Sigmoid colon (tissue), 7 donors: ENCODE results near the gene RELB. TPM values are rescaled to one million over a fixed set of nuclear protein-coding genes. Genes with fewer than 3 reads are reported as not detected.

Experiments used
- DNase-seq: peaks from one replicate; pipeline ENCODE4 v3.0.0-alpha.2; 2019
- H3K27ac ChIP-seq, 4 donors: fragments of 200-600 bp; sonication (generic); one replicate each; pipeline ENCODE4 v1.5.1; 2016 to 2019; ENCODE audit warnings: mild to moderate bottlenecking in 1 of 4
- H3K27me3 ChIP-seq, 3 donors: fragments of 200-600 bp; sonication (generic); one replicate each; pipeline ENCODE4 v1.5.1; 2019; ENCODE audit warnings: mild to moderate bottlenecking in 1 of 3
- H3K36me3 ChIP-seq, 4 donors: fragments of 200-600 bp; sonication (generic); one replicate each; pipeline ENCODE4 v1.5.1; 2016 to 2019
- H3K4me1 ChIP-seq, 4 donors: fragments of 200-600 bp; sonication (generic); one replicate each; pipeline ENCODE4 v1.5.1; 2017 to 2019
- H3K4me3 ChIP-seq, 4 donors: fragments of 200-600 bp; sonication (generic); one replicate each; pipeline ENCODE4 v1.5.1; 2017 to 2019; ENCODE audit warnings: mild to moderate bottlenecking in 2 of 4, moderate library complexity in 1 of 4
- H3K9me3 ChIP-seq, 4 donors: fragments of 200-600 bp in 3 of 4; sonication (generic) in 3 of 4; one replicate each; pipeline versions ENCODE4 v1.5.1 to v1.6.1; 2013 to 2019
- CTCF ChIP-seq, 4 experiments: fragments of 450-650 bp in 3 of 4; fragments of 200-600 bp in 1 of 4; IDR thresholded peaks; one replicate each; pipeline ENCODE4 v1.5.1; 2016 to 2019; ENCODE audit warnings: antibody characterized with exemption in 4 of 4, mild to moderate bottlenecking in 3 of 4, moderate library complexity in 2 of 4
- EP300 ChIP-seq, 4 donors: sonication (generic); formaldehyde crosslinking; IDR thresholded peaks; one replicate each; pipeline ENCODE4 v1.6.1; 2017; ENCODE audit warnings: antibody characterized with exemption in 4 of 4
- POLR2A ChIP-seq, 2 donors: fragments of 450-650 bp; IDR thresholded peaks; one replicate each; pipeline ENCODE4 v1.6.1; 2016; ENCODE audit warnings: antibody characterized with exemption in 2 of 2, mild to moderate bottlenecking in 2 of 2, moderate library complexity in 2 of 2
- POLR2AphosphoS5 ChIP-seq, 4 donors: sonication (generic); formaldehyde crosslinking; IDR thresholded peaks; one replicate each; pipeline ENCODE4 v1.6.1; 2017; ENCODE audit warnings: antibody characterized with exemption in 4 of 4
- WGBS, 2 donors: extraction: QIAGEN DNeasy Blood & Tissue Kit; methylation state at CpG; one replicate each; pipeline ENCODE4 v1.1.7; 2013; 5-methylcytosine and 5-hydroxymethylcytosine counted together
- intact Hi-C: fragments of 100-400 bp; cut with DNase I; formaldehyde crosslinking; loops from one replicate; pipeline ENCODE4 v1.15.1; 2023
- polyA plus RNA-seq, 3 donors: library from polyadenylated mRNA; stranded (reverse); fragments of 200-250 nt; gene quantifications; one replicate each; pipeline ENCODE4 v1.2.3, GENCODE V29; 2013
- total RNA-seq, 4 donors: library from RNA; depleted of rRNA; stranded (reverse); fragments of >200 nt; gene quantifications; one replicate each; pipeline ENCODE4 v1.1.0, GENCODE V29; 2016
- donor health status: healthy with polysubstance abuse.
- donor health status: Bipolar disorder and iron deficiency.
- donor health status: healthy.

RELB gene
- total and polyA plus RNA-seq, 7 donors = 3.2 to 50.2 (median 16.7) TPM

GRCh38 chr19:44955505-44956439, 45.5 kb upstream of the RELB start:
- Histone ChIP-seq H3K27me3 (no peaks in the 10 kb centered on the region), H3K4me1 (peaks cover 0 to 48% (median 46%) of the 10 kb centered on the region in 4 donors), H3K9me3 (no peaks in the 10 kb centered on the region), H3K4me3 (peak overlapping the region; percentile 72 to 96 (median 88)), H3K36me3 (peaks cover 0 to 5% (median 0%) of the 10 kb centered on the region in 4 donors), H3K27ac (peak overlapping the region; percentile 88 to 95 (median 90))
- intact Hi-C loops = loop anchor here (2.0 kb wide), 1 partner anchor 45 kb away; the partner anchor contains the start of gene RELB
- 1 to 4% methylated on average over 40 of the region's 40 CpGs for WGBS, 2 donors
- no peak for DNase-seq
- TF ChIP-seq POLR2AphosphoS5 (IDR thresholded peaks at IDR 0.05) = no peak
- TF ChIP-seq POLR2A (IDR thresholded peaks at IDR 0.05) = no peak
- TF ChIP-seq CTCF (IDR thresholded peaks at IDR 0.05) = no peak
- TF ChIP-seq EP300 (IDR thresholded peaks at IDR 0.05) = no peak

- WGBS, 2 donors = 87 to 88% methylated on average over 7 of the region's 7 CpGs
- H3K27ac ChIP-seq = no peak overlapping the region
- TF ChIP-seq POLR2A (IDR thresholded peaks at IDR 0.05) = no peak
- no peak for TF ChIP-seq CTCF (IDR thresholded peaks at IDR 0.05)
- TF ChIP-seq EP300 (IDR thresholded peaks at IDR 0.05) = no peak
- TF ChIP-seq POLR2AphosphoS5 (IDR thresholded peaks at IDR 0.05) = no peak
- H3K4me1 ChIP-seq = peaks cover 0 to 41% (median 37%) of the 10 kb centered on the region in 4 donors
- no peaks in the 10 kb centered on the region for H3K27me3 ChIP-seq
- DNase-seq = no peak
- no peaks in the 10 kb centered on the region for H3K9me3 ChIP-seq
- H3K4me3 ChIP-seq = no peak overlapping the region
- H3K36me3 ChIP-seq = peaks cover 0 to 23% (median 11%) of the 10 kb centered on the region in 4 donors
- intact Hi-C loops = no loop called here
Observed at GRCh38 chr19:44957526-44957925, 43.7 kb upstream of the RELB start.

- TF ChIP-seq EP300 (IDR thresholded peaks at IDR 0.05) = no peak
- TF ChIP-seq CTCF (IDR thresholded peaks at IDR 0.05) = no peak
- no peak for TF ChIP-seq POLR2AphosphoS5 (IDR thresholded peaks at IDR 0.05)
- no peak for TF ChIP-seq POLR2A (IDR thresholded peaks at IDR 0.05)
- H3K36me3 ChIP-seq = peaks cover 0 to 28% (median 11%) of the 10 kb centered on the region in 4 donors
- intact Hi-C loops = no loop called here
- no peak overlapping the region for H3K4me3 ChIP-seq
- H3K4me1 ChIP-seq = peaks cover 0 to 41% (median 36%) of the 10 kb centered on the region in 4 donors
- DNase-seq = no peak
- H3K27me3 ChIP-seq = no peaks in the 10 kb centered on the region
- H3K27ac ChIP-seq = no peak overlapping the region
- 77 to 81% methylated on average over 9 of the region's 9 CpGs for WGBS, 2 donors
- H3K9me3 ChIP-seq = no peaks in the 10 kb centered on the region
Observed at GRCh38 chr19:44958090-44958489, 43.2 kb upstream of the RELB start.

GRCh38 chr19:44959691-44960090, 41.6 kb upstream of the RELB start:
- no peak for TF ChIP-seq POLR2A (IDR thresholded peaks at IDR 0.05)
- TF ChIP-seq EP300 (IDR thresholded peaks at IDR 0.05) = no peak
- no peak for TF ChIP-seq CTCF (IDR thresholded peaks at IDR 0.05)
- TF ChIP-seq POLR2AphosphoS5 (IDR thresholded peaks at IDR 0.05) = no peak
- peaks cover 5 to 42% (median 11%) of the 10 kb centered on the region in 4 donors for H3K36me3 ChIP-seq
- WGBS, 2 donors = 88 to 92% methylated on average over 5 of the region's 5 CpGs

More at GRCh38 chr19:44959691-44960090, 41.6 kb upstream of the RELB start:
- no peak overlapping the region for H3K4me3 ChIP-seq
- intact Hi-C loops = no loop called here
- no peaks in the 10 kb centered on the region for H3K27me3 ChIP-seq
- no peak for DNase-seq
- no peaks in the 10 kb centered on the region for H3K9me3 ChIP-seq
- H3K4me1 ChIP-seq = peaks cover 0 to 31% (median 24%) of the 10 kb centered on the region in 4 donors
- H3K27ac ChIP-seq = no peak overlapping the region
